Stimulated activated CD4-positive, alpha-beta T cell treated with anti-CD3 and anti-CD28 coated beads, Interleukin-1b, Interleukin-23, amount 100 ng/mL, for 1 hour (primary cell): ENCODE results near the gene KAZN.
"Not testable (repeated sequence)": the region's sequence is repeated elsewhere in the genome, so short reads cannot be mapped to it uniquely, and the experiment has no call there.

Experiments used
- DNase-seq, 2 donors: peaks; one replicate each; pipeline ENCODE4 v3.0.0-alpha.2; 2020; ENCODE audit warnings: low read depth in 2 of 2

The KAZN gene

GRCh38 chr1:15110867-15111230, 512.4 kb downstream of the KAZN start:
- DNase-seq = no peak

- DNase-seq = no peak
These were observed 514.7 kb downstream of the KAZN start for GRCh38 chr1:15113146-15113545.

- no peak for DNase-seq
These were observed 516.4 kb downstream of the KAZN start for GRCh38 chr1:15114884-15115283.

GRCh38 chr1:15115542-15116330, 517.3 kb downstream of the KAZN start:
- no peak for DNase-seq

- DNase-seq = no peak
These were observed 518.5 kb downstream of the KAZN start for GRCh38 chr1:15116966-15117365.

- DNase-seq = no peak
These were observed 519.3 kb downstream of the KAZN start for GRCh38 chr1:15117671-15118325.

- DNase-seq = no peak
These were observed 520.1 kb downstream of the KAZN start for GRCh38 chr1:15118579-15118978.

GRCh38 chr1:15120251-15120945, 521.9 kb downstream of the KAZN start:
- no peak for DNase-seq

- no peak for DNase-seq
These were observed 523.8 kb downstream of the KAZN start for GRCh38 chr1:15122331-15122730.

- DNase-seq = no peak
These were observed 524.8 kb downstream of the KAZN start for GRCh38 chr1:15123270-15123669.

GRCh38 chr1:15123925-15124324, 525.4 kb downstream of the KAZN start:
- no peak for DNase-seq

GRCh38 chr1:15124362-15125100, 526.0 kb downstream of the KAZN start:
- no peak for DNase-seq

GRCh38 chr1:15125101-15125745, 526.7 kb downstream of the KAZN start:
- DNase-seq = no peak

- no peak for DNase-seq
These were observed 529.6 kb downstream of the KAZN start for GRCh38 chr1:15128077-15128476.

- peak; percentile 27 to 60 for DNase-seq
These were observed 530.2 kb downstream of the KAZN start for GRCh38 chr1:15128520-15129313.

- DNase-seq = no peak
These were observed 531.5 kb downstream of the KAZN start for GRCh38 chr1:15129944-15130343.

GRCh38 chr1:15130607-15131006, 532.1 kb downstream of the KAZN start:
- DNase-seq = no peak

GRCh38 chr1:15132965-15133364, 534.5 kb downstream of the KAZN start:
- DNase-seq = no peak

GRCh38 chr1:15134285-15134684, 535.8 kb downstream of the KAZN start:
- DNase-seq = no peak

- DNase-seq = not testable (repeated sequence)
These were observed 537.1 kb downstream of the KAZN start for GRCh38 chr1:15135604-15136003.

GRCh38 chr1:15137809-15138208, 539.3 kb downstream of the KAZN start:
- DNase-seq = no peak
